MG63 (cell line): ENCODE measurements around the gene SHBG. TPM values are rescaled to one million over a fixed set of nuclear protein-coding genes. Genes with fewer than 3 reads are reported as not detected.
"Not testable (repeated sequence)": the region's sequence is repeated elsewhere in the genome, so short reads cannot be mapped to it uniquely, and the experiment has no call there.

Source experiments
- DNase-seq: peaks from one replicate; pipeline ENCODE4 v3.0.0-alpha.2; 2020
- H3K27me3 ChIP-seq: fragments of 250-450 bp; sonication (Bioruptor Pico); 2 replicates; pipeline ENCODE4 v1.5.1; 2020; ENCODE audit warnings: mild to moderate bottlenecking, moderate library complexity
- H3K36me3 ChIP-seq: fragments of 250-450 bp; sonication (Bioruptor Pico); 2 replicates; pipeline ENCODE4 v1.5.1; 2020; ENCODE audit warnings: mild to moderate bottlenecking, moderate library complexity
- H3K4me3 ChIP-seq: fragments of 250-450 bp; sonication (Bioruptor Pico); 2 replicates; pipeline ENCODE4 v1.5.1; 2020; ENCODE audit warnings: mild to moderate bottlenecking, moderate library complexity
- H3K9me3 ChIP-seq: fragments of 250-450 bp; sonication (Bioruptor Pico); 2 replicates; pipeline ENCODE4 v1.5.1; 2020; ENCODE audit warnings: mild to moderate bottlenecking, moderate library complexity
- total RNA-seq: library from RNA; depleted of rRNA; stranded (reverse); fragments of >200 nt; shearing (Covaris generic); gene quantifications from 2 replicates; pipeline ENCODE4 v1.2.3, GENCODE V29; 2014; ENCODE audit warnings: low replicate concordance

SHBG gene
- total RNA-seq, 1 experiment from 2014 or later, result not detected

DNA sequence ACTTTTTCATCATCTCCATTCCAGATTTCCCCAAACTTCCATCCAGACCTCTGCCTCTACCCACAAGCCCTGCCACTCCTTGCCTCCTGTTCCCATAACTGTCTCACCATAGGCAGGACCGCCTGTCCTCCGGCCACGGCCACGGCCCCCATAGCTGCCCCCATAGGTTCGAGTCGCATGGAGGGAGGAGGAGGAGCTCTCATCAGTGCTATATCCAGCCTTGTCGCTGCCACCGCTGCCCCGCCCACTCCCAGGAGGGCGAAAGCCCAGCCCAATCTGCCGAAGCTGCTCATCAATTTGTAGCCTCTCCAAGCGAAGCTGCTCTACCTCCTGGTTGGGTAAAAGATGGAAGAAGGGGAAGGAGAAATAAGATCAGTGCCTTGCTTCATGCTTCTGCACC lies 36.6 kb upstream of the SHBG start:
- DNase-seq, result no peak
- Histone ChIP-seq H3K36me3 (peaks cover 11% of the 10 kb centered on the region), H3K27me3 (no peaks in the 10 kb centered on the region)

GRCh38 chr17:7597561-7597960 lies 32.4 kb upstream of the SHBG start:
- H3K27me3 ChIP-seq, DNase-seq, H3K9me3 ChIP-seq, H3K4me3 ChIP-seq: not testable (repeated sequence)
- peaks cover 16% of the 10 kb centered on the region for H3K36me3 ChIP-seq

More for the DNA sequence above, 36.6 kb upstream of the SHBG start:
- H3K9me3 ChIP-seq, result no peaks in the 10 kb centered on the region
- no peak overlapping the region for H3K4me3 ChIP-seq

DNA sequence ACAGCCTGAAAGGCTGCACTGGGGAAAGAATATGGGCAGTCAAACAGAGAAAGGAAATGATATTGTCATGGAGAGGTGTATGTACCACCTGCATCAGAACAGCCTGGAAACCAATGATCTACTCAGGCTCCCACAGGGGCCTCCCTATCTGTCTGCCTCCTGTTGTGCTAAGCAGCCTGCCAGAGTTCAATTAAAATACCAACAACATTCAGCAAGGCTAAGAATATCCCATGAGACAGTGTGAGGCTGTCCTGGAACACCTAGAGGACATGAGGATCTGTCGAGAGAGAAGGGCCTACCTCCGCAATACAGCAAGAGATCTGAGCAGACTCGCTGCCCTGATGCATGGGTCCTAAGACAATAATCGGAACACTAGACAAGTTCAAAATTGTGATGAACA lies 23.7 kb upstream of the SHBG start:
- Histone ChIP-seq H3K4me3 (no peak overlapping the region), H3K36me3 (peaks cover 8% of the 10 kb centered on the region)

GRCh38 chr17:7610641-7611040 lies 19.3 kb upstream of the SHBG start:
- no peaks in the 10 kb centered on the region for H3K9me3 ChIP-seq

More for the DNA sequence above, 23.7 kb upstream of the SHBG start:
- no peaks in the 10 kb centered on the region for H3K9me3 ChIP-seq
- no peaks in the 10 kb centered on the region for H3K27me3 ChIP-seq
- no peak for DNase-seq

GRCh38 chr17:7611635-7612293 lies 18.2 kb upstream of the SHBG start:
- no peak overlapping the region for H3K4me3 ChIP-seq
- no peak for DNase-seq

More at GRCh38 chr17:7610641-7611040, 19.3 kb upstream of the SHBG start:
- no peak for DNase-seq
- Histone ChIP-seq H3K36me3 (peaks cover 8% of the 10 kb centered on the region), H3K4me3 (no peak overlapping the region), H3K27me3 (no peaks in the 10 kb centered on the region)

GRCh38 chr17:7612294-7612640 lies 17.7 kb upstream of the SHBG start:
- DNase-seq, result no peak
- Histone ChIP-seq H3K36me3 (peaks cover 8% of the 10 kb centered on the region; the same call in 1 of the 2 replicates), H3K4me3 (no peak overlapping the region), H3K9me3 (no peaks in the 10 kb centered on the region), H3K27me3 (no peaks in the 10 kb centered on the region)

More at GRCh38 chr17:7611635-7612293, 18.2 kb upstream of the SHBG start:
- Histone ChIP-seq H3K27me3 (no peaks in the 10 kb centered on the region), H3K36me3 (peaks cover 8% of the 10 kb centered on the region; the same call in 1 of the 2 replicates), H3K9me3 (no peaks in the 10 kb centered on the region)

DNA sequence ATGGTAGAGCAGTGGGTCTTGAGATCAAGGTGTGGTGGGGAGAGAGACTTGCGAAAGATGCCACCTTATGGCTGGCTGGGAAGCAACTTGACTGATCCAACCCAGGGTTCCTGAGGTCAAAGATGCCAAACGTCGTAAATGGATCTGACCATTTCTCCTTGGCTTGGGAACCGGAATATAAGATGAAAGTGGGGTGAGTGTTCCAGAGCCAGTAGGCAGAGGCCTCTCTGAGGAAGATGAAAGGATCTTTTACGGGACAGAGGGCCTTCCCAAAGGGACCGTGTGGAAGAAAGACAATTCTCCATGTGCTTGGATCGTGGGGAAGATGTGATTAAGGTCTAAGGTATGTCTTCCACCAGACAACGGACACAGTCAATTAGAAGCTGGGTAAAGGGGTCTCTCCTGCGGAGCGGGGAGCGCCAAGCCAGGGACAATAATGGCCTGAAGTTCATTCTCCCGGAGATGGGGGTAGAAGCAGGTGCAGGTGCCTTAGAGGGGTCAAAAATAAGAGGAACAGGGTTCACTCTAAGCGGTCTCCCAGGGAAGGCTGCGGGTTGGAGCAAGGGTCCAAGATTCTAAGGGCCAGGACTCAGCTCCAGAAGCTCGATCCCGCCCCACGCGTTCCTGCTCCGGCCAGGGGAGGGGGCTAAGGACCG lies 16.0 kb upstream of the SHBG start:
- no peaks in the 10 kb centered on the region for H3K27me3 ChIP-seq
- H3K4me3 ChIP-seq, result peak overlapping the region; percentile 69
- H3K36me3 ChIP-seq, result peaks cover 8% of the 10 kb centered on the region; the same call in 1 of the 2 replicates
- H3K9me3 ChIP-seq, result no peaks in the 10 kb centered on the region
- no peak for DNase-seq

GRCh38 chr17:7614425-7615264 lies 15.3 kb upstream of the SHBG start, which contains the start of gene FXR2:
Gene FXR2 (minus strand): TSS chr17:7614897. CDS start chr17:7614532, 365 bp downstream.
- Histone ChIP-seq H3K9me3 (no peaks in the 10 kb centered on the region), H3K27me3 (no peaks in the 10 kb centered on the region), H3K36me3 (0 out of 2 replicates have a peak, but pooled peaks cover 8% of the 10 kb centered on the region), H3K4me3 (peak within 1 kb of the TSS; percentile 69)
- DNase-seq, result peak; percentile 96

GRCh38 chr17:7615265-7615747 lies 14.6 kb upstream of the SHBG start:
- no peaks in the 10 kb centered on the region for H3K27me3 ChIP-seq
- H3K4me3 ChIP-seq, result peak overlapping the region; percentile 69
- DNase-seq, result no peak
- H3K9me3 ChIP-seq, result no peaks in the 10 kb centered on the region
- 0 out of 2 replicates have a peak, but pooled peaks cover 7% of the 10 kb centered on the region for H3K36me3 ChIP-seq

GRCh38 chr17:7618608-7619007 lies 11.3 kb upstream of the SHBG start:
- no peaks in the 10 kb centered on the region for H3K36me3 ChIP-seq
- no peak overlapping the region for H3K4me3 ChIP-seq
- DNase-seq, result no peak
- H3K27me3 ChIP-seq, result no peaks in the 10 kb centered on the region
- no peaks in the 10 kb centered on the region for H3K9me3 ChIP-seq

DNA sequence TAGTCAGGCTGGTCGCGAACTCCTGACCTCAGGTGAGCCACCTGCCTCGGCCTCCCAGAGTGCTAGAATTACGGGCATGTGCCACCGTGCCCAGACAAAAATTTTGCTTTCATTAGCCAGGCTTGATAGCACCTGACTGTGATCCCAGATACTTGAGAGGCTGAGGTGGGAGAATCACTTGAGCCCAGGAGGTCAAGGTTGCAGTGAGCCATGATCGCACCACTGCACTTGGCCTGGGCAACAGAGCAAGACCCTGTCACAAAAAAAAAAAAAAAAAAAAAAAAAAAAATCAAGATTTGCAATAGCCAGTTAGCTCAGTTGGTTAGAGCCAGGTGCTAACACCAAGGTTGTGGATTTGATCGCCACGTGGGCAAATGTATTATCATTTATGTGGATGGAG lies 9.1 kb upstream of the SHBG start:
- DNase-seq, result no peak
- Histone ChIP-seq H3K27me3 (no peaks in the 10 kb centered on the region), H3K9me3 (no peaks in the 10 kb centered on the region), H3K36me3 (no peaks in the 10 kb centered on the region), H3K4me3 (no peak overlapping the region)

- Histone ChIP-seq H3K9me3 (no peaks in the 10 kb centered on the region), H3K36me3 (no peaks in the 10 kb centered on the region; the same call in 1 of the 2 replicates), H3K4me3 (no peak overlapping the region), H3K27me3 (no peaks in the 10 kb centered on the region)
- DNase-seq, result no peak
Measured at GRCh38 chr17:7623661-7624060, 6.3 kb upstream of the SHBG start.

DNA sequence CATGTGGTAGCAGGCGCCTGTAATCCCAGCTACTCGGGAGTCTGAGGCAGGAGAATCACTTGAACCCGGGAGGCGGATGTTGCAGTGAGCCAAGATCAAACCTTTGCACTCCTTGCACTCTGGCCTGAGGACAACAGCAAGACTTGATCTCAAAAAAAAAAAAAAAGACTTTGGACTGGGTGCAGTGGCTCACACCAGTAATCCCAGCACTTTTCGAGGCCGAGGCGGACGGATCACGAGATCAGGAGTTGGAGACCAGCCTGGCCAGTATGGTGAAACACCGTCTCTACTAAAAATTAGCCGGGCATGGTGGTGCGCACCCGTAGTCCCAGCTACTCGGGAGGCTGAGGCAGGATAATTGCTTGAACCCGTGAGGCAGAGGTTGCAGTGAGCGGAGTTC lies 4.2 kb upstream of the SHBG start:
- not testable (repeated sequence) for H3K9me3 ChIP-seq, H3K4me3 ChIP-seq, H3K36me3 ChIP-seq, H3K27me3 ChIP-seq, DNase-seq

GRCh38 chr17:7626307-7626706 lies 3.6 kb upstream of the SHBG start:
- Histone ChIP-seq H3K36me3 (no peaks in the 10 kb centered on the region; the same call in 1 of the 2 replicates), H3K4me3 (no peak overlapping the region), H3K27me3 (no peaks in the 10 kb centered on the region), H3K9me3 (no peaks in the 10 kb centered on the region)
- DNase-seq, result no peak

GRCh38 chr17:7626956-7627249 lies 3.0 kb upstream of the SHBG start:
- Histone ChIP-seq H3K27me3 (no peaks in the 10 kb centered on the region), H3K9me3 (no peaks in the 10 kb centered on the region), H3K36me3 (no peaks in the 10 kb centered on the region; the same call in 1 of the 2 replicates), H3K4me3 (peak overlapping the region; percentile 69)
- no peak for DNase-seq

GRCh38 chr17:7627250-7628121 lies 2.4 kb upstream of the SHBG start, which contains the start of gene SAT2:
Gene SAT2 (minus strand): TSS chr17:7627821. CDS start chr17:7627635, 186 bp downstream.
- no peaks in the 10 kb centered on the region for H3K27me3 ChIP-seq
- H3K4me3 ChIP-seq, result peak within 1 kb of the TSS; percentile 69
- H3K9me3 ChIP-seq, result no peaks in the 10 kb centered on the region
- H3K36me3 ChIP-seq, result no peaks in the 10 kb centered on the region; the same call in 1 of the 2 replicates
- peak; percentile 85 for DNase-seq
